DMS153 treated with DMSO at 0.1 percent for 48 hours (cell line): ENCODE data around the gene CNPY4.

ENCODE experiments used
- DNase-seq: peaks from one replicate; lab custom pipeline; 2025; ENCODE audit not compliant: unreplicated experiment; lab: John Stamatoyannopoulos, UW

Gene CNPY4

GRCh38 chr7:100091411-100092181, 27.8 kb upstream of the CNPY4 start:
- DNase-seq, result no peak

GRCh38 chr7:100093054-100093453, 26.4 kb upstream of the CNPY4 start:
- DNase-seq, result no peak

GRCh38 chr7:100093498-100093897, 25.9 kb upstream of the CNPY4 start:
- no peak for DNase-seq

DNA sequence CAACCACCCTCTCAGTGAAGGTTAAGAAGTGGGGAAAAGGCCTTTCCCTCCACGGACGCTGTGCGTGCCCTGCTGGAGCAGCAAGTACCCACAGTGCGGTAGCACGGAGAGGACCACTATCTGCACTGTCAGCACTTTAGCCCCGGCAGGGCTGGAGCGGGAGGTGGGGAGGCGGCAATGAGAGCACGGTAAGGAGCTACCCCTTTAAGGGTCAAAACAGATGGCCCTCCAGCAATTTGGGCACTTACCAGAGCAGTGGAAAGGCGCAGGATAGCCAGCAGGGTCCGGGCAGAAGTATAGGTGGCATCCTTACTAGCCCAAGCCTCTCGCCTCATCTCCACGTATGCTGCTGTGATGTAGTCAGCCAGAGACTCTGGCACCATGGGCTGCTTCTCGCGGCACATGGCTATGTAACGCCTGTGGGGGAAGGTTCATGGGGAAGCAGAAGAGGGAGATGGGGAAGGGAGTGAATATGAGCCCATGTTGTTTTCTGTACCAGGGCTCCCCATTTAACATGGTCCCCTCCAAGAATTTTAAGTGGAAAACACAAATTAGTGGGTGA, 25.4 kb upstream of the CNPY4 start:
- DNase-seq, result no peak

DNA sequence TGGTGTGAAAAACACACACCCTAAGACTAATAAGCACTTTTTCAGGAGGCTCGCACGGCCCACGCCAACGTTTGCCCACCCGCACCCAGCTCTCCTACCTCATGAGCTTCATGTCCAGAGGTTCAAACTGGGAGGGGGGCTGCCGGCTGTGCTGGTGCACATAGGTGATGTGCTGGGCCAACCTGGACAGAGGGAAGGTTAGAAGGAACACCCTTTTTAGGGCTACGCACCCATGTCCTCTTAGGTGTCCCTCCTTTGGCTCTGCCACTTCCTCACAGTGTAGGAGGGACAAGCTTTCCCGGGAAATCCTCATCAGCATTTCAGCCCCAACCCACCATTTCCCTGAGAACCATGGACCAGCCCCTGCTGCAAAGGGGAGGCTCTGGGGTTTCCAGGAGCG, 24.1 kb upstream of the CNPY4 start:
- no peak for DNase-seq

GRCh38 chr7:100095704-100096103, 23.7 kb upstream of the CNPY4 start:
- no peak for DNase-seq

GRCh38 chr7:100098913-100099312, 20.5 kb upstream of the CNPY4 start:
- no peak for DNase-seq

DNA sequence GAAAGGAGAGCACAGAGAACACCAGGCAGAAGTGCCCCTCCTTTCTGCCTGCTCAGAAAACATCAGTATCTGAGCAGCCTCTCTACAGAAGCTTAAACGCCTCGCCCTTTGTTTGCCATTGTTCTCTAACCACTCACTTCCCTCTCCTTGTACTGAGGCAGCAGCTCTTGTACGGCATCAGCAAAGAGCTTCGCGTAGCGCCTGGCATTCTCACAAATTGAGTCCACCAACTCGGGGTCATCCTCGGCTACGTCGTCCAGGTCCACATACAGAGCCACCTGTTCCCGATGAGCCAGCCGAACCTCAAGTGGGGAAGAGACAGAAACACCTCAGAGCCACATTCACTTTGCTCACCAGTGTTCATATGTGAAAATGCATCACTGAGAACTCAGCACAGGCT, 20.0 kb upstream of the CNPY4 start:
- no peak for DNase-seq

DNA sequence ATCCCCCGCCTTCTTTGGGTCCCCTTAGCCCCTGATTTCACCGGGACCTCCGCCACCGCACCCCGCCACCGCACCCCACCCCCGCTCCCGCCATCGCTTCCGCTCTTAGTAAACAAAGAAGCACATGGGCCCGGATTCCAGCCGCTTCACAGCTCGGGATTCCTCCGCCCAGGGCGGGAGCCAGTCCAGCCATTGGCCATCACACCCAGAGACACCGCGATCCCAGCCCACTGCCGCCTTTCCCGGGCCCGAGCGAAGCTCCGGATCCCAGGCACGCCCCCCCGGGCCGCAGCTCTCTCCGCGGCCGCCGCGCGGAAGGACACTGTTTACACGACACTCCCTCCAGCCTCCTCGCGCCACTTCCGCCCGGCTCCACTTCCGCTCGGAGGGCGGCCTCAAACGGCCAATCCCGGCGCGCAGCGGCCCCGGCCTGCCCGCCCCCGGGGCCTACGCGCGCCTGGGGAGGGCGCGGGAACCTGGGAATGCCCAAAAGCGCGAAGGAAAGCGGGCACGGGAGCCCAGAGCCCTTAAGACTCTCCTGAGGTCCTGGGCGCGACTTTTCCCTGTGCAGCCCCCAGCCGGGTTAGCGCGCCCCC, 18.9 kb upstream of the CNPY4 start:
- DNase-seq, result peak; percentile 79

DNA sequence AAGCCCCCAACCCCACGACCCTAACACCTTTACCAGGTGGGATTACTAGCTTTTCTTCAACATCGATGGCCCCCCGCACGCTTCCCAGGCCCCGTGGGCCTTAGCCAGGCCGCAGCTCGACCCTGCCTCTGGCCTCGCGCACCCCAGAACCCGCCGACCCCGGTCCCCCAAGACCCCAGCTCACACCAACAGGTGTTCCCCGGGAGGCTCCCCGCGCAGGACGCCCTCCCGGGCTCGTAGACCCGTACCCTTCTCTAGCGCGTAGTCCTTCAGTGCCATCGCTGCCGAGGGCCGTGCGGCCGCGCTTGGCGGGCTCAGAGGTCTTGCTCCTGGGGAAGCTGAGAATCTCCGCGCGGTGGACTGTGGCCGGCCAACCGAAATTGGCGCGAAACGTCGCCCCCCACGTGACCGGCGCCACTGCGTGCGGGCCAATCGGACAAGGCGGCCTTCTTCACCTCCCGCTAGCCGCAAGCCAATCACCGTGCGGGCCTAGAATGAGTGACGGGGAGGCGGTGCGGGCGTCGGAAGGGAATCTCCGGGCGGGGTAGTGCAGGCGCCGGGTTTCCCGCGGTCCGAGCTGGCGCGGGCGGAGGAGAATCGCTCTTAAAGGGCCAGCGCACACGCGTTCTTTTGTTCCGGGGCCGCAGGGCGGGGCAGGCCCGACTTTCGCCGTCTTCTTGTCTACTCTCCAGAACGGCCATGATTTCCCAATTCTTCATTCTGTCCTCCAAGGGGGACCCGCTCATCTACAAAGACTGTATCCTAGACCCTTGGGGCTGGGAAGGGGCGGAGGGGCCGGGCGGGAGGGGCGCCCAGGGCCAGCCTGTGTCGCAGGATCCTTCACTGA, 18.2 kb upstream of the CNPY4 start, which contains the start of the genes AP4M1 and MCM7:
AP4M1 (plus strand) TSS at position 628 of the 847 bp plus-strand sequence; CDS start at position 700, 72 bp downstream.
MCM7 (minus strand) TSS at position 382 of the 847 bp plus-strand sequence; CDS start at position 279, 103 bp downstream.
- peak; percentile 95 for DNase-seq

DNA sequence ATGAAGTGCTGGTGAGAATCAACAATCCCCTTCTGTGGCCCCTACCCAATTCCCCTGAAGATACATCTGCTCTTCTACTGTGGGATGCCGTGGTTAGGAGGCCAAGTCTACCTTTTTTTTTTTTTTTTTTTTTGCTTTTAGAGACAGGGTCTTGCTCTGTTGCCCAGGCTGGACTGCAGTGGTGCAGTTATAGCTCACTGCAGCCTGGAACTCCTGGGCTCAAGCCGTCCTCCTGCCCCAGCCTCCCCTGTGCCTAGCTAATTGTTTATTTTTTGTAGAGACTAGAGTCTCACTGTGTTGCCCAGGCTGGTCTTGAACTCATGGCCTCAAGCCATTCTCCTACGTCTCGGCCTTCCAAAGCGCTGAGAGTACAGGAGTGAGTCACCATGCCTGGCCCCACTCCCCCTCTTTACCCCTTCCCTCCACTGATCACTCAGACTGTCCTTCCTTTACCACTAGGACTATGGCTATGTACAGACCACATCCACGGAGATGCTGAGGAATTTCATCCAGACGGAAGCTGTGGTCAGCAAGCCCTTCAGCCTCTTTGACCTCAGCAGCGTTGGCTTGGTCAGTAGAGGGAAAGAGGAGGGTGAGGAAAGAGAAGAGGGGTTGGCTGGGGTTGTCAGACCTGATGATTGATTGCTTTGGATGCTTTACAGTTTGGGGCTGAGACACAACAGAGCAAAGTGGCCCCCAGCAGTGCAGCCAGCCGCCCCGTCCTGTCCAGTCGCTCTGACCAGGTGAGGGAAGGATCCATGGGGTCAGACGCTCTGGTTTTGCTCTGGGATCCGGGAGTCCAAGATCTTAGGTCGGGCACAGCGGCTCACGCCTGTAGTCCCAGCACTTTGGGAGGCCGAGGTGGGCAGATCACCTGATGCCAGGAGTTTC, 16.2 kb upstream of the CNPY4 start:
- no peak for DNase-seq

GRCh38 chr7:100105534-100105933, 13.9 kb upstream of the CNPY4 start:
- DNase-seq, result no peak

DNA sequence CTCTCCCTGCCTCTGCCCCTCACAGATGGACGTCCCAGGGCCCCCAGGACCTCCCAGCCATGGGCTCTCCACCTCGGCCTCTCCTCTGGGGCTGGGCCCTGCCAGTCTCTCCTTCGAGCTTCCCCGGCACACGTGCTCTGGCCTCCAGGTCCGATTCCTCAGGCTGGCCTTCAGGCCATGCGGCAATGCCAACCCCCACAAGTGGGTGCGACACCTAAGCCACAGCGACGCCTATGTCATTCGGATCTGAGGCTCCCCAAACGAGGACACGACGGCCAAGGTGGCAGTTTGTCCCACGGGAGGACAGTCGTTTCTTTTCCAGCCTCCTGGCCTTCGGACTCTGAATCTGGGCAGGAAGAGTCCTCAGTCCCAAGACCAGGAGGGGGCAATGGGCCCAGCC, 12.8 kb upstream of the CNPY4 start:
- DNase-seq, result no peak

DNA sequence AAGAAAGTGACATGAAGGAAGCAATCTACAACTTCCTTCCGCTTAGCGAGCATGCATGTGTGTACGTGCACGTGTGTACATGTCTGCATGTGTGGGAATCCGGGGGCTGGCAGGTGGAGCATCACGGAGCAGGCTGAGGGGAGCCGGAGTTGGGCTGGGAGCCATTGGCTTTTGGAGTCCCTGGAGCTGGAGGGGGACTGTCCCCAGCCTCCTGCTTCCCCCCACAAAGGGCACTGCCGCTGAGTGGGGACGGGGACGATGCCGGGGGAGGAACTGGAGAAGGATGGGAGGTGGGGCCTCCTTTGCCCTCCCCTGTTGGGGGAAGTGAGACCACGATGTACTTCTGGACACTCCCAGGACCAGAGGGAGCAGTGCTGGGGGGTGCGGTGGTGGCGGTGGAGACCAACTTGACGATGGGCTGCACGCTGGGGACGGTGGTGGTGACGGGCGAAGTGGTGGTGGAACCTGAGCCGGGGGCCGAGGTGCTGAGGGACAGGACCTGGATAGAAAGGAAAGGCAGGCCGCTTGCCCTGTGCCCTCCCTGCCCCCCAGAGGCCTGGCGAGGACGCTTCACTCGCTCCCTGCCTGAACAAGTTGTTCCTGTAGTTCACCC, 12.2 kb upstream of the CNPY4 start:
- no peak for DNase-seq

- no peak for DNase-seq
Observed at GRCh38 chr7:100107890-100108289, 11.5 kb upstream of the CNPY4 start.

DNA sequence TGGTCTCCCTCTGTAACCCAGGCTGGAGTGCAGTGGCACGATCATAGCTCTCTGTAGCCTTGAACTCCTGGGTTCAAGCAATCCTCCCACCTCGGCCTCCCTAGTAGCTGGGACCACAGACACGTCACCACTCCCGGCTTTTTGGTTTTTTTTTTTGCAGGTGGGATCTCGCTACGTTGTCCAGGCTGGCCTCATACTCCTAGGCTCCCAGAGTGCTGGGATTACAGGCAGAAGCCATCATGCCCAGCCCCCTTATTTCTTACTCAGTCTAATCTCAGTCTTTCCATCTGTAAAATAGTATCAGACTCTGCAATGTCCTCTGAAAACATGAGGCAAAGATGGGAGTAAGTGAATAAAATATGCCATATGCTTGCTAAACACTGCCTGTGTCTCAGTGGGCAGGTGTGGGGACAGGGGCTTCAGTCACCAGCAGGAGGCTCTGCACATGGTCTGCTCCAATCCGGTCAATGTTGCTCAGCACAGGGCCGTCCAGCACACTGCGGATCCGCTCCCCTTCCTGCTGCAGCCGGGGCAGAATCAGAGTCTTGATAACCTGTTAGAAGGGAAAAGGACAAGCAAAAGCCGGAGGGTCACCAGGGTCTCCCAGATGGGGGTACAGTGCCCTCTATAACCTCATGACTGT, 9.8 kb upstream of the CNPY4 start:
- no peak for DNase-seq

- no peak for DNase-seq
Observed at GRCh38 chr7:100111156-100111555, 8.3 kb upstream of the CNPY4 start.

DNA sequence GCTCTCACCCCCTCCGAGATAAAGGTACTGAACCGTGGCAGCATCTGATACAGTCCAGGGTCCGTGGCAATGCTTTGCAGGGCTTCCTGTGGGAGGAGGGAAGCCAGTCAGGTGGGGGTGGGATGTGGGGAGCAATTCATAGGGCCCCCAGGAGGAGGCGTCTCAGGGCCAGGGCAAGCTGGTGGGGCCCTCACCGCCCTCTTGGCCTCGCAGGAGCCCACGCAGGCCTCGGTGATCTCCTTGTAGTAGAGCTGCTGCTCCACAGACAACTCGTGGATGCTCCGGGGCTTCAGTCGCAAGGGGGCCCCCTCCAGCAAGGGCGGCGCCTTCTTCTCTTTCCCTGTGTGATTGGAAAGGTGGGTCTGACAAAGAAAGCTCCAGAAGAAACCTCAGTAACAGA, 7.5 kb upstream of the CNPY4 start:
- DNase-seq, result no peak

- DNase-seq, result no peak
Observed at GRCh38 chr7:100115026-100115425, 4.4 kb upstream of the CNPY4 start.
